Fibroblast of lung (primary cell): ENCODE measurements around the gene SUMF2. TPM values are rescaled to one million over a fixed set of nuclear protein-coding genes. Genes with fewer than 3 reads are reported as not detected.

Experiments used
- DNase-seq, 2 donors: peaks; one replicate each; pipeline versions ENCODE4 v3.0.0 to v3.0.0-alpha.2; 2010; ENCODE audit warnings: low read depth in 2 of 2
- H2AFZ ChIP-seq: 2 replicates; pipeline ENCODE4 v1.5.1; 2012; ENCODE audit warnings: low read length, control low read depth, inconsistent platforms
- H3K27ac ChIP-seq: 2 replicates; pipeline ENCODE4 v1.5.1; 2011; ENCODE audit warnings: low read length, control low read depth; ENCODE audit not compliant: insufficient read depth
- H3K27me3 ChIP-seq: 2 replicates; pipeline ENCODE4 v1.5.1; 2011; ENCODE audit warnings: mild to moderate bottlenecking, low read length; ENCODE audit not compliant: control insufficient read depth, insufficient read depth
- H3K36me3 ChIP-seq: 2 replicates; pipeline ENCODE4 v1.5.1; 2011; ENCODE audit warnings: low read length; ENCODE audit not compliant: control insufficient read depth, insufficient read depth
- H3K4me1 ChIP-seq: 2 replicates; pipeline ENCODE4 v1.5.1; 2011; ENCODE audit warnings: low read length; ENCODE audit not compliant: control insufficient read depth, insufficient read depth; ENCODE audit errors: extremely low read depth
- H3K4me2 ChIP-seq: 2 replicates; pipeline ENCODE4 v1.5.1; 2011; ENCODE audit warnings: low read length, control low read depth; ENCODE audit not compliant: insufficient read depth; ENCODE audit errors: extremely low read depth
- H3K4me3 ChIP-seq, 4 experiments: fragments of 200-600 bp in 1 of 4; sonication (generic) in 1 of 4; replicated peaks in 1 of 4; 2 replicates each; pipeline ENCODE4 v1.5.1; 2011 to 2016; ENCODE audit warnings: low read length in 4 of 4, low read depth in 3 of 4, mild to moderate bottlenecking in 3 of 4, control low read depth in 2 of 4, inconsistent platforms in 1 of 4, mixed read lengths in 1 of 4; ENCODE audit not compliant: insufficient read depth in 1 of 4; ENCODE audit errors: control extremely low read depth in 1 of 4
- H3K79me2 ChIP-seq: 2 replicates; pipeline ENCODE4 v1.5.1; 2012; ENCODE audit warnings: mild to moderate bottlenecking, low read length, inconsistent platforms; ENCODE audit not compliant: control insufficient read depth, insufficient read depth
- H3K9ac ChIP-seq: 2 replicates; pipeline ENCODE4 v1.5.1; 2011; ENCODE audit warnings: mild to moderate bottlenecking, low read length, control low read depth; ENCODE audit not compliant: insufficient read depth
- H3K9me3 ChIP-seq: 2 replicates; pipeline ENCODE4 v1.5.1; 2012; ENCODE audit warnings: low read depth, low read length; ENCODE audit not compliant: control insufficient read depth, insufficient read depth
- H4K20me1 ChIP-seq: 2 replicates; pipeline ENCODE4 v1.5.1; 2011; ENCODE audit warnings: low read length; ENCODE audit not compliant: control insufficient read depth, insufficient read depth; ENCODE audit errors: extremely low read depth
- CTCF ChIP-seq, 2 donors: IDR thresholded peaks in 1 of 2; conservative IDR thresholded peaks in 1 of 2; 1 replicate in 1 of 2; 2 replicates in 1 of 2; pipeline ENCODE4 v1.5.1; 2011 to 2012; ENCODE audit warnings: low read length in 2 of 2, control low read depth in 1 of 2, inconsistent platforms in 1 of 2, low read depth in 1 of 2, mild to moderate bottlenecking in 1 of 2
- EZH2 ChIP-seq: IDR thresholded peaks from 2 replicates; pipeline ENCODE4 v1.5.1; 2012; ENCODE audit warnings: low read length, control low read depth, mild to moderate bottlenecking; ENCODE audit errors: missing control alignments
- polyA plus RNA-seq, 2 donors: library from polyadenylated mRNA; depleted of rRNA in 1 of 2; stranded (reverse) in 1 of 2; unstranded in 1 of 2; fragments of >200 nt; gene quantifications; 2 replicates each; pipeline ENCODE4 v1.2.1, GENCODE V29; 2011 to 2012; ENCODE audit warnings: missing spikeins in 1 of 2
- total RNA-seq: library from RNA; depleted of rRNA; stranded (reverse); fragments of >200 nt; gene quantifications from 2 replicates; pipeline ENCODE4 v1.2.1, GENCODE V29; 2014

Gene SUMF2
- total and polyA plus RNA-seq, 2 donors (not counting 1 experiment from before 2014, with no cell fraction given): 118 to 229 TPM

DNA sequence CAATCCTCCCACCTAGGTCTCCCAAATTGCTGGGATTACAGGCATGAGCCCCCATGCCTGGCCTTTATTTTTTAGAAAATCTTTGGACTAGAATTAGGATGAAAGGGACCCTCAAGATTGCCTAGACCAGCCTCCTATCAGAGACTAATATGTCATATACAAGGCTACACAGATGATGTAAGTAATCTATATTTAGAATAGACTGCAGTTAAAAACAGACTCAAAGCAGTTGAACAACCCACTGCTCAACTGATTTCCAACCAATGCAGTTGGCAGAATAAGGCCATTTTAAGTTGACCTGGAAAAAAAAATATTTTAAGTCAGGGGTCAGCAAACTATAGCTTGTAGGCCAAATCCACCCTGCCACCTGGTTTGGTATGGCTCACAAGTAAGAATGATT lies 40.6 kb upstream of the SUMF2 start:
- H3K4me3 ChIP-seq: no peak overlapping the region
- H3K79me2 ChIP-seq: no peaks in the 10 kb centered on the region
- H3K4me1 ChIP-seq: no peaks in the 10 kb centered on the region
- no peaks in the 10 kb centered on the region for H3K27me3 ChIP-seq
- H3K9me3 ChIP-seq: no peaks in the 10 kb centered on the region
- no peak for DNase-seq
- TF ChIP-seq EZH2 (no peak), CTCF (conservative IDR thresholded peaks at IDR 0.05 in 1 of 2, IDR thresholded peaks at IDR 0.05 in 1 of 2; ENCODE audit: low read depth in 1 of 2, low read length in 2 of 2) (no peak)
- H2AFZ ChIP-seq: no peak overlapping the region
- no peaks in the 10 kb centered on the region for H4K20me1 ChIP-seq
- no peak overlapping the region for H3K27ac ChIP-seq
- no peaks in the 10 kb centered on the region for H3K36me3 ChIP-seq
- H3K4me2 ChIP-seq: no peak overlapping the region
- H3K9ac ChIP-seq: no peak overlapping the region

GRCh38 chr7:56026538-56026937 lies 37.5 kb upstream of the SUMF2 start:
- Histone ChIP-seq H2AFZ (no peak overlapping the region), H3K36me3 (no peaks in the 10 kb centered on the region)

GRCh38 chr7:56028942-56029630 lies 35.0 kb upstream of the SUMF2 start:
- peak; percentile 50 to 77 for DNase-seq
- H3K9me3 ChIP-seq: no peaks in the 10 kb centered on the region
- TF ChIP-seq CTCF (conservative IDR thresholded peaks at IDR 0.05 in 1 of 2, IDR thresholded peaks at IDR 0.05 in 1 of 2; ENCODE audit: low read depth in 1 of 2, low read length in 2 of 2) (no peak), EZH2 (no peak)
- H4K20me1 ChIP-seq: no peaks in the 10 kb centered on the region
- no peak overlapping the region for H3K4me3 ChIP-seq
- no peak overlapping the region for H2AFZ ChIP-seq
- no peaks in the 10 kb centered on the region for H3K4me1 ChIP-seq
- H3K9ac ChIP-seq: no peak overlapping the region
- no peaks in the 10 kb centered on the region for H3K79me2 ChIP-seq
- no peaks in the 10 kb centered on the region for H3K27me3 ChIP-seq
- no peaks in the 10 kb centered on the region for H3K36me3 ChIP-seq
- no peak overlapping the region for H3K27ac ChIP-seq
- H3K4me2 ChIP-seq: no peak overlapping the region

More at GRCh38 chr7:56026538-56026937, 37.5 kb upstream of the SUMF2 start:
- no peak overlapping the region for H3K4me3 ChIP-seq
- no peak for TF ChIP-seq CTCF (conservative IDR thresholded peaks at IDR 0.05 in 1 of 2, IDR thresholded peaks at IDR 0.05 in 1 of 2; ENCODE audit: low read depth in 1 of 2, low read length in 2 of 2)
- no peak for TF ChIP-seq EZH2
- no peaks in the 10 kb centered on the region for H3K9me3 ChIP-seq
- DNase-seq: no peak
- no peaks in the 10 kb centered on the region for H4K20me1 ChIP-seq
- no peak overlapping the region for H3K4me2 ChIP-seq
- no peak overlapping the region for H3K9ac ChIP-seq
- no peaks in the 10 kb centered on the region for H3K4me1 ChIP-seq
- H3K79me2 ChIP-seq: no peaks in the 10 kb centered on the region
- H3K27me3 ChIP-seq: no peaks in the 10 kb centered on the region
- no peak overlapping the region for H3K27ac ChIP-seq
